Body of pancreas (tissue), 4 donors: ENCODE results near the gene FBXO21.

ENCODE experiments used
- POLR2A ChIP-seq, 3 donors: fragments of 450-650 bp; IDR thresholded peaks; one replicate each; pipeline ENCODE4 v1.6.1; 2016; ENCODE audit warnings: antibody characterized with exemption in 3 of 3, mild to moderate bottlenecking in 2 of 3
- TF ChIP-seq, protein P1 (sequence below), 7 experiments: fragments of 450-650 bp in 4 of 7; fragments of 200-600 bp in 3 of 7; sonication (generic) in 3 of 7; IDR thresholded peaks; one replicate each; pipeline ENCODE4 v1.5.1; 2016 to 2019; ENCODE audit warnings: antibody characterized with exemption in 7 of 7

DNA sequence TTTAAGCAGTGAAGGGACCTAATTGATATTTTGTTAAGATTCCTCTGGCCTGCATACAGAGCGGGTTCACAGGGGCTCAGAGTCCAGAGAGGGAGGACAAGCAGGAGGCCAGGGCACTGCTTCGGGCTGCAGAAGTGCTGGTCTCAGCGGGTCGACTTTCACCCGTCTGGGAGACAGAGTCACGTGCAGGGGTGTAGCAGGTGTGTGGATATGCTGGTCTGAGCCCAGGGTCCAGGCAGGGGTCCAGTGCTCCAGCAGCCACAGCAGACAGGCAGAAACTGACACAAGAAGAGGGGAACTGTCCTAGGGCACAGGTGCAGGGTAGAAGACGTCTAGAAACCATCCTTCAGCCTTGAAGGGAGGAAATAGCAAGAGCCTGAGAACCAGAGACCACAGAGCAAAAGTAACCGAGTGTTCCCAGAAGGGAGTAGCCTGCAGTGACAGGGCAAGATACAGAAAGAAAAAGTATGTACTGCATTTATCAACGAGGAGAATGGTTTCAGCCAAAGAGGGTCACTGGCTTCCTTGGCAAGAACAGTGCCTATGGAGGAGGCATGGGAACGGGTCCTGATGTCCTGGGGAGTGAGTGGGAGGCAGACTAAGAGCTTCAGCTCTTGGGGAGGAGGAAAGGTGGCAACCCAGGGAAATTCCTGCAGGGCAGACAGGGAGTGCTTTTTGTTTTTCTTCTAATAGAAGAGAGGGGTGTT is 28.7 kb downstream of the FBXO21 start:
- TF ChIP-seq, protein P1, sequence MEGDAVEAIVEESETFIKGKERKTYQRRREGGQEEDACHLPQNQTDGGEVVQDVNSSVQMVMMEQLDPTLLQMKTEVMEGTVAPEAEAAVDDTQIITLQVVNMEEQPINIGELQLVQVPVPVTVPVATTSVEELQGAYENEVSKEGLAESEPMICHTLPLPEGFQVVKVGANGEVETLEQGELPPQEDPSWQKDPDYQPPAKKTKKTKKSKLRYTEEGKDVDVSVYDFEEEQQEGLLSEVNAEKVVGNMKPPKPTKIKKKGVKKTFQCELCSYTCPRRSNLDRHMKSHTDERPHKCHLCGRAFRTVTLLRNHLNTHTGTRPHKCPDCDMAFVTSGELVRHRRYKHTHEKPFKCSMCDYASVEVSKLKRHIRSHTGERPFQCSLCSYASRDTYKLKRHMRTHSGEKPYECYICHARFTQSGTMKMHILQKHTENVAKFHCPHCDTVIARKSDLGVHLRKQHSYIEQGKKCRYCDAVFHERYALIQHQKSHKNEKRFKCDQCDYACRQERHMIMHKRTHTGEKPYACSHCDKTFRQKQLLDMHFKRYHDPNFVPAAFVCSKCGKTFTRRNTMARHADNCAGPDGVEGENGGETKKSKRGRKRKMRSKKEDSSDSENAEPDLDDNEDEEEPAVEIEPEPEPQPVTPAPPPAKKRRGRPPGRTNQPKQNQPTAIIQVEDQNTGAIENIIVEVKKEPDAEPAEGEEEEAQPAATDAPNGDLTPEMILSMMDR (IDR thresholded peaks at IDR 0.05), result no peak
- TF ChIP-seq POLR2A (IDR thresholded peaks at IDR 0.05), result no peak
